ENCODE results near the gene IL17RA. TPM values are rescaled to one million over a fixed set of nuclear protein-coding genes. Genes with fewer than 3 reads are reported as not detected.

The IL17RA gene
- total and polyA plus RNA-seq, 2 experiments from 2014 or later: 8.4 to 14.6 TPM

GRCh38 chr22:17120711-17121232, 36.0 kb downstream of the IL17RA start:
- peak overlapping the region; percentile 46 for H2AFZ ChIP-seq
- TF ChIP-seq CTCF (IDR thresholded peaks at IDR 0.05; ENCODE audit: poor library complexity): no peak
- no peak for TF ChIP-seq EZH2phosphoT487 (IDR thresholded peaks at IDR 0.05; ENCODE audit: low read depth, severe bottlenecking, unreplicated experiment)
- no peak for TF ChIP-seq EZH2 (IDR thresholded peaks at IDR 0.05; ENCODE audit: borderline replicate concordance)
- 0% methylated on average over 1 of the region's 70 CpGs for WGBS (ENCODE audit: low lambda C conversion rate, missing lambda C conversion rate)
- no peaks in the 10 kb centered on the region for H3K9me2 ChIP-seq (replicated peaks; ENCODE audit: insufficient read depth)
- H3K9me3 ChIP-seq (ENCODE audit: low read depth): no peaks in the 10 kb centered on the region
- peak; percentile 35 for DNase-seq (ENCODE audit: low spot score)
- no peaks in the 10 kb centered on the region for H4K20me1 ChIP-seq (ENCODE audit: insufficient read depth, poor library complexity, severe bottlenecking)
- H3K79me2 ChIP-seq: no peaks in the 10 kb centered on the region
- peaks cover 30% of the 10 kb centered on the region for H3K27me3 ChIP-seq
- H3K36me3 ChIP-seq (replicated peaks; ENCODE audit: insufficient read depth, low read depth): no peaks in the 10 kb centered on the region
- peak overlapping the region; percentile 98 for H3K4me2 ChIP-seq
- H3K4me1 ChIP-seq (ENCODE audit: insufficient read depth): no peaks in the 10 kb centered on the region
- peak overlapping the region; percentile 61 for H3K4me3 ChIP-seq
- H3K27ac ChIP-seq: no peak overlapping the region

GRCh38 chr22:17121233-17122195, 36.7 kb downstream of the IL17RA start, which contains the start of gene TMEM121B:
Gene TMEM121B (minus strand): TSS chr22:17121360. CDS start chr22:17121127, 233 bp downstream.
- Histone ChIP-seq H4K20me1 (ENCODE audit: insufficient read depth, poor library complexity, severe bottlenecking) (no peaks in the 10 kb centered on the region), H3K4me2 (peak within 1 kb of the TSS; percentile 98), H2AFZ (peak within 1 kb of the TSS; percentile 46), H3K79me2 (no peaks in the 10 kb centered on the region), H3K36me3 (replicated peaks; ENCODE audit: insufficient read depth, low read depth) (no peaks in the 10 kb centered on the region), H3K27ac (no peak within 1 kb of the TSS), H3K27me3 (peaks cover 30% of the 10 kb centered on the region), H3K4me3 (peak within 1 kb of the TSS; percentile 61), H3K4me1 (ENCODE audit: insufficient read depth) (no peaks in the 10 kb centered on the region), H3K9me3 (ENCODE audit: low read depth) (no peaks in the 10 kb centered on the region), H3K9me2 (replicated peaks; ENCODE audit: insufficient read depth) (no peaks in the 10 kb centered on the region)
- peak; percentile 84 for DNase-seq (ENCODE audit: low spot score)
- 22% methylated on average over 21 of the region's 69 CpGs for WGBS (ENCODE audit: low lambda C conversion rate, missing lambda C conversion rate)
- TF ChIP-seq EZH2 (IDR thresholded peaks at IDR 0.05; ENCODE audit: borderline replicate concordance) (no peak), CTCF (IDR thresholded peaks at IDR 0.05; ENCODE audit: poor library complexity) (no peak), EZH2phosphoT487 (IDR thresholded peaks at IDR 0.05; ENCODE audit: low read depth, severe bottlenecking, unreplicated experiment) (no peak)

GRCh38 chr22:17130199-17130598, 45.4 kb downstream of the IL17RA start:
- H2AFZ ChIP-seq: no peak overlapping the region
- H3K4me2 ChIP-seq: no peak overlapping the region
- H3K9me3 ChIP-seq (ENCODE audit: low read depth): no peaks in the 10 kb centered on the region
- H4K20me1 ChIP-seq (ENCODE audit: insufficient read depth, poor library complexity, severe bottlenecking): no peaks in the 10 kb centered on the region
- H3K4me3 ChIP-seq: no peak overlapping the region
- DNase-seq (ENCODE audit: low spot score): no peak
- no peaks in the 10 kb centered on the region for H3K36me3 ChIP-seq (replicated peaks; ENCODE audit: insufficient read depth, low read depth)
- no peaks in the 10 kb centered on the region for H3K27me3 ChIP-seq
- H3K9me2 ChIP-seq (replicated peaks; ENCODE audit: insufficient read depth): no peaks in the 10 kb centered on the region
- H3K4me1 ChIP-seq (ENCODE audit: insufficient read depth): no peaks in the 10 kb centered on the region
- WGBS (ENCODE audit: low lambda C conversion rate, missing lambda C conversion rate): 78% methylated on average over 1 of the region's 1 CpG
- TF ChIP-seq CTCF (IDR thresholded peaks at IDR 0.05; ENCODE audit: poor library complexity) (no peak), EZH2 (IDR thresholded peaks at IDR 0.05; ENCODE audit: borderline replicate concordance) (no peak), EZH2phosphoT487 (IDR thresholded peaks at IDR 0.05; ENCODE audit: low read depth, severe bottlenecking, unreplicated experiment) (no peak)
- no peaks in the 10 kb centered on the region for H3K79me2 ChIP-seq
- no peak overlapping the region for H3K27ac ChIP-seq

All from hepatocyte (in vitro differentiated cells).